Femur (tissue), 1 donor: ENCODE data around the gene ELOB.

Experiments used
- DNase-seq: peaks from one replicate; pipeline ENCODE4 v3.0.0-alpha.2; 2017

Gene ELOB

GRCh38 chr16:2809149-2809760 lies 32.2 kb upstream of the ELOB start:
- no peak for DNase-seq

- no peak for DNase-seq
These were observed 31.1 kb upstream of the ELOB start for GRCh38 chr16:2808181-2808580.

- no peak for DNase-seq
These were observed 29.2 kb upstream of the ELOB start for GRCh38 chr16:2806286-2806685.

GRCh38 chr16:2804728-2805127 lies 27.6 kb upstream of the ELOB start:
- no peak for DNase-seq

GRCh38 chr16:2803545-2804195 lies 26.6 kb upstream of the ELOB start:
- DNase-seq: no peak

GRCh38 chr16:2799859-2800226 lies 22.8 kb upstream of the ELOB start:
- DNase-seq: no peak

GRCh38 chr16:2799205-2799858 lies 22.3 kb upstream of the ELOB start:
- DNase-seq: no peak

GRCh38 chr16:2798723-2799204 lies 21.7 kb upstream of the ELOB start:
- no peak for DNase-seq

- DNase-seq: no peak
These were observed 18.5 kb upstream of the ELOB start for GRCh38 chr16:2795395-2796143.

GRCh38 chr16:2792940-2793339 lies 15.9 kb upstream of the ELOB start:
- no peak for DNase-seq

- DNase-seq: no peak
These were observed 14.1 kb upstream of the ELOB start for GRCh38 chr16:2791174-2791573.

- DNase-seq: no peak
These were observed 13.6 kb upstream of the ELOB start for GRCh38 chr16:2790631-2791030.

- DNase-seq: peak; percentile 4
These were observed 10.9 kb upstream of the ELOB start for GRCh38 chr16:2787961-2788360.

GRCh38 chr16:2787406-2787805 lies 10.3 kb upstream of the ELOB start, which contains the start of gene PRSS33:
TSS of gene PRSS33 (minus strand) at chr16:2787560. CDS start at chr16:2786547, 1,013 bp downstream.
- DNase-seq: peak; percentile 13

GRCh38 chr16:2786826-2787151 lies 9.7 kb upstream of the ELOB start:
- no peak for DNase-seq

GRCh38 chr16:2786061-2786825 lies 9.2 kb upstream of the ELOB start:
- peak; percentile 11 for DNase-seq

- DNase-seq: peak; percentile 19
These were observed 8.3 kb upstream of the ELOB start for GRCh38 chr16:2785101-2785991.

GRCh38 chr16:2784358-2785100 lies 7.4 kb upstream of the ELOB start:
- peak; percentile 14 for DNase-seq

- DNase-seq: peak; percentile 5
These were observed 6.7 kb upstream of the ELOB start for GRCh38 chr16:2783581-2784357.
